Measurements from ENCODE around the gene CEACAM1. TPM values are rescaled to one million over a fixed set of nuclear protein-coding genes. Genes with fewer than 3 reads are reported as not detected.
A peak's percentile ranks its signal among the peaks of the same experiment; 100 is the strongest.

Gene CEACAM1
- total RNA-seq, 1 donor from 2014 or later: 1.6 TPM

- FAIRE-seq (no peak), DNase-seq (ENCODE audit: low read depth) (no peak)
- TF ChIP-seq CTCF (IDR thresholded peaks at IDR 0.05; ENCODE audit: insufficient read depth, low read length, severe bottlenecking): no peak
- Histone ChIP-seq H3K4me3 (ENCODE audit: low read depth, low read length) (no peak overlapping the region), H3K36me3 (ENCODE audit: control insufficient read depth, insufficient read depth, low read length) (no peaks in the 10 kb centered on the region), H3K27me3 (ENCODE audit: control insufficient read depth, insufficient read depth, low read length) (no peaks in the 10 kb centered on the region)
Observed at GRCh38 chr19:42472402-42473147, 55.7 kb downstream of the CEACAM1 start.

GRCh38 chr19:42471554-42472249 lies 56.6 kb downstream of the CEACAM1 start:
- no peaks in the 10 kb centered on the region for H3K36me3 ChIP-seq (ENCODE audit: control insufficient read depth, insufficient read depth, low read length)
- DNase-seq (ENCODE audit: low read depth): peak; percentile 52
- no peak overlapping the region for H3K4me3 ChIP-seq (ENCODE audit: low read depth, low read length)
- peak; percentile 43 for FAIRE-seq
- H3K27me3 ChIP-seq (ENCODE audit: control insufficient read depth, insufficient read depth, low read length): no peaks in the 10 kb centered on the region
- TF ChIP-seq CTCF (IDR thresholded peaks at IDR 0.05; ENCODE audit: insufficient read depth, low read length, severe bottlenecking): no peak

- FAIRE-seq (no peak), DNase-seq (ENCODE audit: low read depth) (no peak)
- no peak overlapping the region for H3K4me3 ChIP-seq (ENCODE audit: low read depth, low read length)
- H3K36me3 ChIP-seq (ENCODE audit: control insufficient read depth, insufficient read depth, low read length): no peaks in the 10 kb centered on the region
- TF ChIP-seq CTCF (IDR thresholded peaks at IDR 0.05; ENCODE audit: insufficient read depth, low read length, severe bottlenecking): no peak
- no peaks in the 10 kb centered on the region for H3K27me3 ChIP-seq (ENCODE audit: control insufficient read depth, insufficient read depth, low read length)
Observed at GRCh38 chr19:42469311-42470235, 58.7 kb downstream of the CEACAM1 start.

- no peaks in the 10 kb centered on the region for H3K36me3 ChIP-seq (ENCODE audit: control insufficient read depth, insufficient read depth, low read length)
- no peak overlapping the region for H3K4me3 ChIP-seq (ENCODE audit: low read depth, low read length)
- TF ChIP-seq CTCF (IDR thresholded peaks at IDR 0.05; ENCODE audit: insufficient read depth, low read length, severe bottlenecking): no peak
- H3K27me3 ChIP-seq (ENCODE audit: control insufficient read depth, insufficient read depth, low read length): no peaks in the 10 kb centered on the region
- DNase-seq (ENCODE audit: low read depth) (peak; percentile 70), FAIRE-seq (no peak)
Observed at GRCh38 chr19:42468273-42468796, 59.9 kb downstream of the CEACAM1 start.

GRCh38 chr19:42467183-42467760 lies 61.0 kb downstream of the CEACAM1 start:
- no peak for DNase-seq (ENCODE audit: low read depth)
- TF ChIP-seq CTCF (IDR thresholded peaks at IDR 0.05; ENCODE audit: insufficient read depth, low read length, severe bottlenecking): no peak
- no peak for FAIRE-seq
- H3K36me3 ChIP-seq (ENCODE audit: control insufficient read depth, insufficient read depth, low read length): no peaks in the 10 kb centered on the region
- H3K27me3 ChIP-seq (ENCODE audit: control insufficient read depth, insufficient read depth, low read length): no peaks in the 10 kb centered on the region
- H3K4me3 ChIP-seq (ENCODE audit: low read depth, low read length): no peak overlapping the region
